OCI-LY1 (cell line): ENCODE data around the gene ELMO3.

Source experiments
- H2AFZ ChIP-seq: fragments of 200-600 bp; sonication (generic), shearing (Covaris generic); 2 replicates; pipeline ENCODE4 v1.6.0; 2014; ENCODE audit warnings: antibody characterized with exemption, mild to moderate bottlenecking, low read length
- H3F3A ChIP-seq: fragments of 200-600 bp; sonication (generic), shearing (Covaris generic); 2 replicates; pipeline ENCODE4 v1.6.0; 2014; ENCODE audit warnings: mild to moderate bottlenecking, antibody characterized with exemption, low read length, moderate library complexity; ENCODE audit not compliant: insufficient read depth
- H3K27ac ChIP-seq: fragments of 200-600 bp; sonication (generic); 2 replicates; pipeline ENCODE4 v1.5.1; 2014; ENCODE audit warnings: low read length, mixed run types, mild to moderate bottlenecking, low read depth; ENCODE audit not compliant: poor library complexity, severe bottlenecking
- H3K27me3 ChIP-seq: fragments of 200-600 bp; sonication (generic); 2 replicates; pipeline ENCODE4 v1.6.0; 2014; ENCODE audit warnings: antibody characterized with exemption, mild to moderate bottlenecking, low read length, moderate library complexity; ENCODE audit not compliant: insufficient read depth
- H3K36me3 ChIP-seq: fragments of 200-600 bp; sonication (generic); 2 replicates; pipeline ENCODE4 v1.6.1; 2014; ENCODE audit warnings: mild to moderate bottlenecking, antibody characterized with exemption, low read length, moderate library complexity, mixed read lengths; ENCODE audit not compliant: insufficient read depth
- H3K4me1 ChIP-seq: fragments of 200-600 bp; sonication (generic); 2 replicates; pipeline ENCODE4 v1.5.1; 2014; ENCODE audit warnings: mild to moderate bottlenecking, low read length, moderate library complexity; ENCODE audit not compliant: insufficient read depth, severe bottlenecking
- H3K4me2 ChIP-seq: fragments of 200-600 bp; sonication (generic), shearing (Covaris generic); 2 replicates; pipeline ENCODE4 v1.6.1; 2014; ENCODE audit warnings: low read length
- H3K4me3 ChIP-seq: fragments of 200-600 bp; sonication (generic); 2 replicates; pipeline ENCODE4 v1.5.1; 2014; ENCODE audit warnings: low read length, low read depth, mild to moderate bottlenecking, mixed read lengths; ENCODE audit not compliant: poor library complexity, severe bottlenecking
- H3K79me2 ChIP-seq: fragments of 200-600 bp; shearing (Covaris generic); 2 replicates; pipeline ENCODE4 v1.6.1; 2016; ENCODE audit warnings: mixed run types, low read length, mixed read lengths; ENCODE audit not compliant: insufficient read depth
- H3K9ac ChIP-seq: fragments of 200-600 bp; sonication (generic), shearing (Covaris generic); 2 replicates; pipeline ENCODE4 v1.6.1; 2014; ENCODE audit warnings: mild to moderate bottlenecking, low read length, mixed read lengths
- H3K9me2 ChIP-seq: fragments of 200-600 bp; sonication (generic), shearing (Covaris generic); 2 replicates; pipeline ENCODE4 v1.6.1; 2014; ENCODE audit warnings: low read depth, mild to moderate bottlenecking, low read length, mixed read lengths
- H3K9me3 ChIP-seq: fragments of 200-600 bp; shearing (Covaris generic); 2 replicates; pipeline ENCODE4 v1.6.1; 2014; ENCODE audit warnings: low read length, mixed read lengths
- H4K20me1 ChIP-seq: fragments of 200-600 bp; sonication (generic), shearing (Covaris generic); 2 replicates; pipeline ENCODE4 v1.6.0; 2016; ENCODE audit warnings: mild to moderate bottlenecking, low read length; ENCODE audit not compliant: insufficient read depth
- EZH2 ChIP-seq: fragments of 200-600 bp; sonication (generic), shearing (Covaris generic); IDR thresholded peaks from 2 replicates; pipeline ENCODE4 v1.8.0; 2017; ENCODE audit warnings: borderline replicate concordance, mixed run types, mild to moderate bottlenecking, antibody characterized with exemption, low read length, moderate library complexity, mixed read lengths
- TF ChIP-seq, protein P1 (sequence below): fragments of 200-600 bp; sonication (generic), shearing (Covaris generic); IDR thresholded peaks from 2 replicates; pipeline ENCODE4 v1.5.1; 2017; ENCODE audit warnings: mild to moderate bottlenecking, antibody characterized with exemption, low read length, moderate library complexity, mixed read lengths

The ELMO3 gene

DNA sequence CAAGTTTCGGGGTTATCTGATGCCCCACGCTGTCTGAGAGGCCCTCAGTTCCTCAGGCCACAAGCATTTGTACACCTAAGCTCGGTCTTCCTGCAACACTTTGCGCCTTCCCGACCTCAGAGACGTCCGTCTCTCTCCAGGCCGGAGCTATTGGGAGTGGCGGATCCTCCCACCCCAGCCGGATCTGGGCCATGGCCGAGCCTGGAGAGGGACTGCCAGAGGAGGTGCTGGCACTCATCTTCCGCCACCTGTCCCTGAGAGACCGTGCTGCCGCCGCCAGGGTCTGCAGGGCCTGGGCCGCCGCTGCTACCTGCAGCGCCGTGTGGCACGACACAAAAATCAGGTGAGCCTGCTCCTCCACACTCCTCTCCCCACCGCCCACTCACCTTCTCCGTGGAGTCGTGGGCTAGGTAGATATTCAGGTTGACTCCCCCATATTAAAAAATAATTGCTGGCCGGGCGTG is 37.3 kb upstream of the ELMO3 start:
- Histone ChIP-seq H3K79me2 (no peaks in the 10 kb centered on the region), H3F3A (no peaks in the 10 kb centered on the region), H3K4me3 (no peak overlapping the region), H3K27ac (no peak overlapping the region), H3K9me3 (no peaks in the 10 kb centered on the region), H3K4me1 (peaks cover 30% of the 10 kb centered on the region), H3K36me3 (no peaks in the 10 kb centered on the region), H3K4me2 (no peak overlapping the region; the same call in 1 of the 2 replicates), H3K9ac (no peak overlapping the region), H2AFZ (no peak overlapping the region), H4K20me1 (no peaks in the 10 kb centered on the region), H3K27me3 (no peaks in the 10 kb centered on the region; the same call in 1 of the 2 replicates), H3K9me2 (no peaks in the 10 kb centered on the region)
- TF ChIP-seq, protein P1, sequence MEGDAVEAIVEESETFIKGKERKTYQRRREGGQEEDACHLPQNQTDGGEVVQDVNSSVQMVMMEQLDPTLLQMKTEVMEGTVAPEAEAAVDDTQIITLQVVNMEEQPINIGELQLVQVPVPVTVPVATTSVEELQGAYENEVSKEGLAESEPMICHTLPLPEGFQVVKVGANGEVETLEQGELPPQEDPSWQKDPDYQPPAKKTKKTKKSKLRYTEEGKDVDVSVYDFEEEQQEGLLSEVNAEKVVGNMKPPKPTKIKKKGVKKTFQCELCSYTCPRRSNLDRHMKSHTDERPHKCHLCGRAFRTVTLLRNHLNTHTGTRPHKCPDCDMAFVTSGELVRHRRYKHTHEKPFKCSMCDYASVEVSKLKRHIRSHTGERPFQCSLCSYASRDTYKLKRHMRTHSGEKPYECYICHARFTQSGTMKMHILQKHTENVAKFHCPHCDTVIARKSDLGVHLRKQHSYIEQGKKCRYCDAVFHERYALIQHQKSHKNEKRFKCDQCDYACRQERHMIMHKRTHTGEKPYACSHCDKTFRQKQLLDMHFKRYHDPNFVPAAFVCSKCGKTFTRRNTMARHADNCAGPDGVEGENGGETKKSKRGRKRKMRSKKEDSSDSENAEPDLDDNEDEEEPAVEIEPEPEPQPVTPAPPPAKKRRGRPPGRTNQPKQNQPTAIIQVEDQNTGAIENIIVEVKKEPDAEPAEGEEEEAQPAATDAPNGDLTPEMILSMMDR: no peak
- no peak for TF ChIP-seq EZH2

DNA sequence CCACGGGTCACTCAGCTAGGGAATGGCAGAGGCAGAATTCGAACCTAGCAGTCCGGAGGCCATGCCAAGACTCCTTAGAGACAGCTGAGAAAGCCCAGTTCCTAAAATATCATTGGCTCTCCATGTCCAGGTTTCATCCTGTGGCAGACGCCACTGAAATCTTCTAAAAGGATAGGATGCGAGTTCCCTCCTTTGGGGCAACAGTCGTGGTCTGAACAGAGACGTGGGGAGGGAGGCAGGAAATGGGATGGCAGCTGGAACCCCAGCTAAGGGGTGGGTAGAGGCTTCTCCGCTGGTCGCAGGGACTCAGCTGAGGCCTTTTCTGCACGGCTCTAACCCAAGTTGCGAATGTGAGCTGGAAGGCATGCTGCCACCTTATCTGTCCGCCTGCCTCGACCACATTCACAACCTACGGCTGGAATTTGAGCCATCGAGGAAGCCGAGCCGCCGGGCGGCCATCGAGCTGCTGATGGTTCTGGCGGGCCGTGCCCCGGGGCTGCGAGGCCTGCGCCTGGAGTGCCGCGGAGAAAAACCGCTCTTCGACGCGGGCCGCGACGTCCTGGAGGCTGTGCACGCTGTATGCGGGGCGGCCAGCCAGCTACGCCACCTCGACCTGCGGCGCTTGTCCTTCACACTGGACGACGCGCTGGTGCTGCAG is 36.3 kb upstream of the ELMO3 start:
- Histone ChIP-seq H2AFZ (no peak overlapping the region), H3K9me2 (no peaks in the 10 kb centered on the region), H3K27ac (no peak overlapping the region), H4K20me1 (no peaks in the 10 kb centered on the region), H3K4me3 (peak overlapping the region; percentile 44), H3K4me1 (peaks cover 30% of the 10 kb centered on the region), H3K36me3 (no peaks in the 10 kb centered on the region), H3K4me2 (peak overlapping the region; percentile 56; the same call in 1 of the 2 replicates), H3K9ac (no peak overlapping the region), H3K9me3 (no peaks in the 10 kb centered on the region), H3K27me3 (no peaks in the 10 kb centered on the region; the same call in 1 of the 2 replicates), H3K79me2 (no peaks in the 10 kb centered on the region), H3F3A (no peaks in the 10 kb centered on the region)
- TF ChIP-seq, protein P1: no peak
- TF ChIP-seq EZH2: no peak

DNA sequence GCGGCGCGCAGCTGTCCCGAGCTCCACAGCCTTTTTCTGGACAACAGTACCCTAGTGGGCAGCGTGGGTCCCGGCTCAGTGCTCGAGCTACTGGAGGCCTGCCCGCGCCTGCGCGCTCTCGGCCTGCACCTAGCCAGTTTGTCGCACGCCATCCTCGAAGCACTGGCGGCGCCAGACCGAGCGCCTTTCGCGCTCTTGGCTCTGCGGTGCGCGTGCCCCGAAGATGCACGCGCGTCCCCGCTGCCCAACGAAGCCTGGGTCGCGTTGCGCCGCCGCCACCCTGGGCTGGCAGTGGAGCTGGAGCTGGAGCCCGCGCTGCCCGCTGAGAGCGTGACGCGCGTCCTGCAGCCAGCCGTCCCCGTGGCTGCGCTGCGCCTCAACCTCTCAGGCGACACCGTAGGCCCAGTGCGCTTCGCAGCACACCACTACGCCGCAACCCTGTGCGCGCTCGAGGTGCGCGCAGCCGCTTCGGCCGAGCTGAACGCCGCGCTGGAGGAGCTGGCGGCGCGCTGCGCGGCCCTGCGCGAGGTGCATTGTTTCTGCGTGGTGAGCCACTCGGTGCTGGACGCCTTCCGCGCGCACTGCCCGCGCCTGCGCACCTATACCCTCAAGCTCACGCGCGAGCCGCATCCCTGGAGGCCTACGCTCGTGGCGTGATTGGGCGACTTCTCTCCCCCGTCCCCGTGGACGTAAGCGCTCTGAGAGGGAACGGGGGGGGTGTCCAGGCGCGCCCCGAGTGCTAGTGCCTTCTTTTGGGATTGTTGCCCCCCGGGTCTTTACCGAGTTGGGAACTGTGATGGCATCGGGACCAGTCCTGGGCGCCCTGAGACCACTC is 35.5 kb upstream of the ELMO3 start:
- H3K27me3 ChIP-seq: no peaks in the 10 kb centered on the region; the same call in 1 of the 2 replicates
- H3K9me3 ChIP-seq: no peaks in the 10 kb centered on the region
- no peaks in the 10 kb centered on the region for H3F3A ChIP-seq
- peak overlapping the region; percentile 56 for H3K4me2 ChIP-seq
- no peaks in the 10 kb centered on the region for H3K79me2 ChIP-seq
- no peak for TF ChIP-seq EZH2
- TF ChIP-seq, protein P1: no peak
- H3K4me1 ChIP-seq: peaks cover 27% of the 10 kb centered on the region
- H3K4me3 ChIP-seq: peak overlapping the region; percentile 44
- H3K9ac ChIP-seq: no peak overlapping the region
- H3K27ac ChIP-seq: no peak overlapping the region
- no peaks in the 10 kb centered on the region for H3K36me3 ChIP-seq
- H2AFZ ChIP-seq: no peak overlapping the region
- H3K9me2 ChIP-seq: no peaks in the 10 kb centered on the region
- no peaks in the 10 kb centered on the region for H4K20me1 ChIP-seq
